ENCODE results near the gene MXI1.

Gene MXI1

DNA sequence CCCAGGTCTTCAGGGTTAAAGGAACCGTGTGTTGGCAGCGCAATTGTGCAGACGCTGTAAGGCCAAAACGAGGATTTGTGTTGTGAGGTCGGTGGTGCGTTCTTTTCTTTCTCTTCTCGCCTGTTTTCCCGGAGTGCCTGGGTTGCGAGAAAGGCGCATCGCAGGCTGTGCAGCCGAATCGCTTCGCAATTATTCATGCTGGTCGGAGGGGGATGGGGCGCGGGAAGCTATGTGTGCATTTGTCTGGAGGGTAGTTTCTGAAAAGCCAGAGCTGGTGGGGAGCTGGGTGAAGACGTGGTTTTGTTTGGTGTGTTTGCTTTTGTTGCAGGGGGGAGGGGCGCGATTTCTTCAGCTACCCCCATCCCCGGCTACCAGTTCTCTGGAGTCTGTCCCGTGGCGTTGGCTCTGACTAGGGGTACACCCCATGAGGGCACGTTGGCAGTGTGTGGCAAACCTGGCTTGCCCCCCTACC, 2.1 kb downstream of the MXI1 start:
- no peak for TF ChIP-seq EZH2 (IDR thresholded peaks at IDR 0.05)
- peak; percentile 57 for TF ChIP-seq POLR2AphosphoS5 (IDR thresholded peaks at IDR 0.05; ENCODE audit: borderline replicate concordance, low read depth, low read length)
- Histone ChIP-seq H3K27ac (peak overlapping the region; percentile 71), H3K36me3 (ENCODE audit: insufficient read depth, low read length) (no peaks in the 10 kb centered on the region), H3K9me3 (ENCODE audit: low read depth, low read length) (no peaks in the 10 kb centered on the region), H3K4me3 (peak overlapping the region; percentile 88), H3K9ac (ENCODE audit: insufficient read length) (peak overlapping the region; percentile 72)
- DNase-seq (ENCODE audit: low read depth, low spot score): no peak

DNA sequence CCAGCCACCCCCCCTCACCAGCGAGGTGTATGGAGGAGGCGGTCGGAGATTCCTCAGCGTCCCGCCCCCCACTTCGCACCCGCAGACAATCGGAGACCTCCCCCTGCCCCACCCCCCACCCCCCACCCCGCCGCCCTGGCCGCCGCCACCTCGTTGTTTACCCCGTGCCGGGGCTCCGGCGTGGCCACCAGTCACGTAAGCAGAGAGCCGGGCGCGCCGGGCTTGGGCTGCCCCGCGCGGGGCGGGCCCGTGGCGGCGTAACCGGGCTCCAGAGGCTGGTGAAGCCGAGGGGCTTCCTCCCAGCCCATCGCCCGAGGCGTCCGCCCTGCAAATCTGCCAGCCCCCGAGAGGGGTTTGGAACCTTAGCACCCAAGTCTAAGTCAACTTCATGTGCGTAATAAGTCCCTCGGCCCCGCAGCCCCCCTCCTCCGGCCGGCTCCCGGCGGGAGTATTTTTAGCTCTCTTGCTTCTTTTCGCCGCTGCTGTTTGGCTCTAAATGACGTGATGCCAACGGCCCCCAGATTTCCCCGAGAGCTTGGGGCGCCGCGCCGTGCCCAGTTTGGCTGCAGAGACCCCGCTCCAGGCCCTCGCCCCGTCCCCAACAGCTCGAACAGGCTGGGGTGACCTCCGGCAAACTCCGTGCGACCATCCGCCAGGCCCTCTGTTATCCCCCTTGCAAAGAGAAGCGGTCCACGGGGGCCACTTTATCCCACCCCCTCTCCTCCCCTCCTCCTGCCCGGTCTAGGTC, 2.7 kb downstream of the MXI1 start:
- TF ChIP-seq FOXP2 (optimal IDR thresholded peaks at IDR 0.05; ENCODE audit: control extremely low read depth, extremely low read length, insufficient read depth) (no peak), POLR2AphosphoS5 (IDR thresholded peaks at IDR 0.05; ENCODE audit: borderline replicate concordance, low read depth, low read length) (no peak), EZH2 (IDR thresholded peaks at IDR 0.05) (no peak)
- H3K9ac ChIP-seq (ENCODE audit: insufficient read length): peak overlapping the region; percentile 89
- no peaks in the 10 kb centered on the region for H3K9me3 ChIP-seq (ENCODE audit: low read depth, low read length)
- peak overlapping the region; percentile 94 for H3K27ac ChIP-seq
- DNase-seq (ENCODE audit: low read depth, low spot score): no peak
- H3K36me3 ChIP-seq (ENCODE audit: insufficient read depth, low read length): no peaks in the 10 kb centered on the region
- peak overlapping the region; percentile 88 for H3K4me3 ChIP-seq

DNA sequence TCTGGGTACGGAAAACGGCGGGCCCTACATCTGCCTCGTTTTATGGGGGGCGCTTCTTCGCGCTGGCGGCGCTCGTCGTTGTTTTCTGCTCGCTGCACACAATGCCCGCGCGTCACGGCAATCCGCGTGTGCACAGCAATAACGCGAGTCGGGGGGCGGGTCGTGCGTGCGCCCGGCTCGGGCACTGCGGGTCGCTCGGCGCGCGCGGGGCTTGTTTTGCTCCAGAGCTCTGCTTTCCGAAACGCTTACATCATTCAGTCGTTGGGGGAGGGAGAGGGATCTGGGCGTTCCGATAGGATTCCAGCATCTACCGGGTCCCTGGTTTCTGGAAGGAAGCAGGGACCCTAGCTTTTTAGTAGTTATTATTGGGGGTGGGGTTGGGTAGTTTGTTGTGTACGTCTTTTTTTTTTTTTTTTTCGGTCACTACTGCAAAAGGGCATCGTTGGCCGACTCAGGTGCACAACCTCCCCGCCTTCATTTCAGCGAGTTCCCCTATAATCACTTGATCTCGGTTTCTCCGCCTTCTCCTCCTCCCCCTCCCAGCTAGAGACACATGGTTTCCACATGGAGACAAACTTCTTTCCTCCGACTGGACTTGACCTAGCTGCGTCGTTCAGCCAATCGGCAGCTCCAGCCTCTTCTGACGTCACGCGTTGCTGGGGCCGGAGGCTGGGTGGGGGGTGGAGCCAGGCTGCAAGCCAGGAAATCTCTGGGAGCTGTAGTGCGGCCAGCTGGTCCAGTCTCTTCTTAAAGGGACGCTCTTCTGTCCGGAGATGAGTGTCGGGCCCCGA, 3.5 kb downstream of the MXI1 start:
- peak overlapping the region; percentile 89 for H3K9ac ChIP-seq (ENCODE audit: insufficient read length)
- peak overlapping the region; percentile 88 for H3K4me3 ChIP-seq
- no peaks in the 10 kb centered on the region for H3K9me3 ChIP-seq (ENCODE audit: low read depth, low read length)
- TF ChIP-seq POLR2AphosphoS5 (IDR thresholded peaks at IDR 0.05; ENCODE audit: borderline replicate concordance, low read depth, low read length) (peak; percentile 44; the same call in 1 of the 2 replicates), EZH2 (IDR thresholded peaks at IDR 0.05) (no peak)
- H3K27ac ChIP-seq: peak overlapping the region; percentile 94
- peak; percentile 82 for DNase-seq (ENCODE audit: low read depth, low spot score)
- no peaks in the 10 kb centered on the region for H3K36me3 ChIP-seq (ENCODE audit: insufficient read depth, low read length)

DNA sequence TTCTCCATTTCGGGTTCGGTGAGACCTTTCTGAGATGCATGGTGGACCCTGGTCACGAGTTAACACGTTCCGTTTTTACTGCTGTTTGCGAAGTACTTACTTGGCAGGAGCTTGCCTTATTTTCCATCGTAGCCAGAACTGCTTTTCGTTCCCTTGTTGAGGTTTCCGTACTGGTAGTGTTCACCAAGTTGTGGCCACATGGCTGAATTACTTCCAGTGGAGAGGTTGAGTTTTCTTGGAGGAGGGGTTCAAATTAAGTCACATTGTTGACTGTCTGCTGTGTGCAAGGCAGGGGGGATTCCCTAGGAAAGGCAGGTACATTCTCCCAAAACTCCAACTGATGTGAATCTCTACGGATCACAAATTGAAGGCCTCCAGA, 4.0 kb downstream of the MXI1 start:
- peak overlapping the region; percentile 82 for H3K9ac ChIP-seq (ENCODE audit: insufficient read length)
- no peaks in the 10 kb centered on the region for H3K9me3 ChIP-seq (ENCODE audit: low read depth, low read length)
- TF ChIP-seq EZH2 (IDR thresholded peaks at IDR 0.05) (no peak), POLR2AphosphoS5 (IDR thresholded peaks at IDR 0.05; ENCODE audit: borderline replicate concordance, low read depth, low read length) (no peak), FOXP2 (optimal IDR thresholded peaks at IDR 0.05; ENCODE audit: control extremely low read depth, extremely low read length, insufficient read depth) (no peak)
- peak overlapping the region; percentile 88 for H3K4me3 ChIP-seq
- no peaks in the 10 kb centered on the region for H3K36me3 ChIP-seq (ENCODE audit: insufficient read depth, low read length)
- H3K27ac ChIP-seq: peak overlapping the region; percentile 76; the same call in 1 of the 2 replicates
- no peak for DNase-seq (ENCODE audit: low read depth, low spot score)

DNA sequence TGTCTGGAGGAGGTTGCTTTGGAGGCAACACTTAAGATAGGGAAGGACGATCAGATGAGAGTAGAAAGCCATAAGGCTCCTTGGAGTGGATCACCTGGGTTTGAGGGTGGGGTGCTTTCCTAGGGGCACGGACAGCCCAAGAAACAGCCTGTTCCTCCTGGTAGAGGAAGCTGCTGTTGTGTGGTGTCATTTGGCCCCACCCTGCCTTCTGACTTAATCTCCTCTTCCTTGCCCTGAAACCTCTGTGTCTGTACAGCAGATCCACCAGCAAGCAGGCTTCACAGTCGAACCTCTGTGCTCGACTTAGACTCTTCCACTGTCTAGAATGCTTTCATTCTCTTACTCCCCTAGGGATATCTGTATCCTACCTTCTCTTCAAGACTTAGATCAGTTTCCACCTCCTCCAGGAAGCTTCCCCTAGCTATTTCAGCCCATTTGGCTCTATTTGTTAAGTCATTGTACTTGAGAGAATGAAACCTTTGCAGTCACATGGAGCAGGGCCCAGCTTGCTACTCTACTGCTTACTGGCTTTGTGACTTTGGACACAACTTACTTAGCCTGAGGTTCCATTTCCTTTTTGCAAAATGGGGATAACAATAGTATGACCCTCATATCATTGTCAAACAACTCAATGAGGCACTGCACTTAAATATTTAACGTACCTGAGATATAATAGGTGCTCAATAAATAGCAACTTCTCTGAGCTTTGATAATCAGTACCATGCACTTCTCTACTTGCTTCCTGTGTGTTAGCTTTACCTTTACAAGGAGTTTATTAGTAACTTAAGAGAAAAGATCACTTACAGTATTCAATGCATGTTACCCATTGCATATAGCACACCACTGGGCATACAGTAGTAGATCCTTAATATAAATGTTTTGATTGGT, 5.0 kb downstream of the MXI1 start:
- TF ChIP-seq POLR2AphosphoS5 (IDR thresholded peaks at IDR 0.05; ENCODE audit: borderline replicate concordance, low read depth, low read length): no peak
- no peak for TF ChIP-seq FOXP2 (optimal IDR thresholded peaks at IDR 0.05; ENCODE audit: control extremely low read depth, extremely low read length, insufficient read depth)
- TF ChIP-seq EZH2 (IDR thresholded peaks at IDR 0.05): no peak
- H3K9me3 ChIP-seq (ENCODE audit: low read depth, low read length): no peaks in the 10 kb centered on the region
- DNase-seq (ENCODE audit: low read depth, low spot score): no peak
- no peak overlapping the region for H3K9ac ChIP-seq (ENCODE audit: insufficient read length)
- H3K27ac ChIP-seq: no peak overlapping the region
- no peak overlapping the region; the same call in 1 of the 2 replicates for H3K4me3 ChIP-seq
- no peaks in the 10 kb centered on the region for H3K36me3 ChIP-seq (ENCODE audit: insufficient read depth, low read length)

DNA sequence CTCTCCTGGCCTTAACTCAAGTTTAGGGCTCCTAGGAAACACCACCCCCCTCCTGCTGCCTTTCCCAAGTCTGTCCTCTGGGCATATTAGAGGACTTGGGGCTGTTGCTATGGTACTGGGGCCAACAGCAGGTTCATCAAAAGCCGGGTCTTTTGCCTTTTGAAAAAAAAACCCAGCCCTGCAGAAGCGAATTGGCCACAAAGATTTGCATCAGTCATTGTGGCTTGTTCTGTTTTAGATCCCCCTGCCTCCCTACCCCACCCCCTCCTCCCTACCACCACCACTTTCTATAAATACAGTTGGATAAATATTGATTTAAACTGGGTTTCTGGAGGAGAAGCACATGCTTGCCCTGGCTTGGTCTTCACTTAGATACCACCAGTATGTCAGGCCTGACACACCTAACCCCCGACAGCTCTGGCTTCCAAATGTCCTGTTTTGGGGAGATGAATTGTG, 7.0 kb downstream of the MXI1 start:
- DNase-seq (ENCODE audit: low read depth, low spot score): no peak
- H3K4me3 ChIP-seq: no peak overlapping the region
- H3K9me3 ChIP-seq (ENCODE audit: low read depth, low read length): no peaks in the 10 kb centered on the region
- no peak overlapping the region for H3K27ac ChIP-seq
- no peak for TF ChIP-seq FOXP2 (optimal IDR thresholded peaks at IDR 0.05; ENCODE audit: control extremely low read depth, extremely low read length, insufficient read depth)
- TF ChIP-seq POLR2AphosphoS5 (IDR thresholded peaks at IDR 0.05; ENCODE audit: borderline replicate concordance, low read depth, low read length): no peak
- no peak for TF ChIP-seq EZH2 (IDR thresholded peaks at IDR 0.05)
- H3K9ac ChIP-seq (ENCODE audit: insufficient read length): no peak overlapping the region
- no peaks in the 10 kb centered on the region for H3K36me3 ChIP-seq (ENCODE audit: insufficient read depth, low read length)

DNA sequence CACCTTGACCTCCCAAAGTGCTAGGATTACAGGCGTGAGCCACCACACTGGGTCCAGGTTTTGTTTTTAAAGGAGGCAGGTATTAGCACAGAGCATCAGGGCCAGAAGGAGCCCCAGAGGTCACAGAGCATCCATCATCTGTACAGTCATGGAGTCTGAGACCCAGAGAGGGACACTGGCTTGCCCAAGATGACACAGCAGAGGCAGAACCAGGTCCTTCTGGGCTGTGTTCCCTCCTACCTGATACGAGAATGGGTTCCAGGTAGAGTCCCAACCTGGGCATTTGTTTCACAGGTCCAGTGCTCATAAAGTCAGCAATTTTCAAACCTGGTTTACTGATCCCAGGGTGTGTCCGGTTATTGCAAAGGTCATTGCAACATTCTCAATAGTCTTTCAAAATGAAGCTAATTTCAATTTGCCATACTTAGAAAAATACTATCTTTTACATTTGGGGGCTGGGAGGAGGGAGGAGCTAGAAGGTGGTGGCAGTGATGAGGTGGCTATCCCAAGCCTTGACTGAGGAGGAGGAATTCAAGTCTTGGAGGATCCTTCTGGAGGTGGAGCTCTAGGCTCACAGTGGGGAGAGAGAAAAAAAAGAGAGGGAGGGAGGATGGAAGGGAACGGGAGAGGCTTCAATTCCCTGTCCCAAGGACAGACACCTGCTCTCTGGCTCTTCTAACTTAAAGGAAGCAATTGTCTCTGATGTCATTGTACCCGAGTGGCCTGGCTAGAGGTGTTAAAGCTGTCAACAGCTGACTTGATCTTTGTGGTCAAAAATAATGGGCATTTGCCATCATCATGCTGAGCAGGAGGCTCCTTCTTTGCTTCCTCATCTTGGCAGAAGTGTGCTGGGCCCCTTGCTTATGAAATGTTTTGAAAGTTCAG, 8.1 kb downstream of the MXI1 start:
- no peak overlapping the region for H3K27ac ChIP-seq
- TF ChIP-seq POLR2AphosphoS5 (IDR thresholded peaks at IDR 0.05; ENCODE audit: borderline replicate concordance, low read depth, low read length) (no peak), EZH2 (IDR thresholded peaks at IDR 0.05) (no peak), FOXP2 (optimal IDR thresholded peaks at IDR 0.05; ENCODE audit: control extremely low read depth, extremely low read length, insufficient read depth) (no peak)
- H3K4me3 ChIP-seq: no peak overlapping the region
- DNase-seq (ENCODE audit: low read depth, low spot score): no peak
- no peaks in the 10 kb centered on the region for H3K9me3 ChIP-seq (ENCODE audit: low read depth, low read length)
- no peaks in the 10 kb centered on the region for H3K36me3 ChIP-seq (ENCODE audit: insufficient read depth, low read length)
- H3K9ac ChIP-seq (ENCODE audit: insufficient read length): no peak overlapping the region

All from SK-N-MC (cell line).